ENCODE data around the gene CHST3.

Gene CHST3

DNA sequence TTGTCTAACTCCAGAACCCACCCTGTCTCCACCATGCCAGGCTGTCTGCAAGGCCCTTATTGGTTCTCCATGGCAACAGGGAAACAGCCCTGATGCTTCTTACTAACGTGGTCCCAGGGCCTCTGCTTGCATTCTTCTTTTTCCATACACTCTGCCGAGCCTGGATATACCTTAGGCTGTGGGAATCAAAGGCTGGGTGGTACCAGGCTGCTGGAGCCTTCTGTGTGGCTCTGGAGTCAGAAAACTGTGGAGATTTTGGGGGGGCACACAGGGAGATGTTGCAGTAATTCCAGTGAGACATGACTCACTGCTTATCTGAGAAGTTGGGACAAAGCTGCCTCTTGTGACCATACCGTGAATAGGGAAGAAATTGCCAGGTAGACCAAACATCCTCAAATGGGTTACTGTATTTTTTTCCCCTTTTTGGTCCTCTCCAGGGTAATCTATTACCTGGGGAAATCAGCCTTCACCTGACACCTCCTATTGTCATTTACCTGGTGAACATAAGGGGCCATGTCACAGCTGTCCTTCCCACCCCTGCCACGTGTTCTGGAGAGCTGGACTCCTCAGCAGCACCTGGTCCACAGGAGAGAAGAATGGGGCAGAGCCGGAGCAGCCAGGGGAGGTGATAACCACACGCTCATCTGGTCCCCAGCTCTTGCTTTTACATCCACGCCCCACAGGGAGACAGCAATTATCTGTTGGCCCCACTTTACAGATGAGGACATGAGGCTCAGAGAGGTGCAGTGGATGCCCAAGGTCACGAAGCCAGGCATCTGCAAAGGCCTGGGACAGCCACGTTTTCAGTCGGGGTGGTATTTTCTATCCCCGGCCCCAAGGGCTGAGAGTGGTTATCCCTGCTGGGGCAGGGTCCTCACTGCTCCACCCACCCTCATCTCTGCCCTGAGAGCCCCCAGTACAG is 4.6 kb downstream of the CHST3 start:
- no peak overlapping the region for H3K9ac ChIP-seq (ENCODE audit: low read length)
- H3K79me2 ChIP-seq (ENCODE audit: insufficient read depth, low read length): no peaks in the 10 kb centered on the region
- H3F3A ChIP-seq (ENCODE audit: insufficient read depth): no peaks in the 10 kb centered on the region
- no peak overlapping the region for H2AFZ ChIP-seq (ENCODE audit: low read depth, low read length, severe bottlenecking)
- H3K27me3 ChIP-seq (ENCODE audit: low read length): no peaks in the 10 kb centered on the region
- no peak overlapping the region for H3K4me3 ChIP-seq (ENCODE audit: insufficient read depth, low read length, poor library complexity, severe bottlenecking)
- no peak overlapping the region for H3K4me2 ChIP-seq (ENCODE audit: low read depth, low read length, poor library complexity, severe bottlenecking)
- no peaks in the 10 kb centered on the region for H3K36me3 ChIP-seq (ENCODE audit: low read length)
- TF ChIP-seq CTCF (IDR thresholded peaks at IDR 0.05; ENCODE audit: insufficient read depth, low read length, poor library complexity, severe bottlenecking) (no peak), EZH2phosphoT487 (conservative IDR thresholded peaks at IDR 0.05; ENCODE audit: low read length) (no peak)
- H4K20me1 ChIP-seq (ENCODE audit: low read depth, low read length): no peaks in the 10 kb centered on the region
- H3K9me3 ChIP-seq (ENCODE audit: insufficient read depth, low read length): no peaks in the 10 kb centered on the region
- H3K27ac ChIP-seq (ENCODE audit: low read depth, low read length): no peak overlapping the region
- no peaks in the 10 kb centered on the region for H3K9me2 ChIP-seq (replicated peaks; ENCODE audit: insufficient read depth, low read length)

DNA sequence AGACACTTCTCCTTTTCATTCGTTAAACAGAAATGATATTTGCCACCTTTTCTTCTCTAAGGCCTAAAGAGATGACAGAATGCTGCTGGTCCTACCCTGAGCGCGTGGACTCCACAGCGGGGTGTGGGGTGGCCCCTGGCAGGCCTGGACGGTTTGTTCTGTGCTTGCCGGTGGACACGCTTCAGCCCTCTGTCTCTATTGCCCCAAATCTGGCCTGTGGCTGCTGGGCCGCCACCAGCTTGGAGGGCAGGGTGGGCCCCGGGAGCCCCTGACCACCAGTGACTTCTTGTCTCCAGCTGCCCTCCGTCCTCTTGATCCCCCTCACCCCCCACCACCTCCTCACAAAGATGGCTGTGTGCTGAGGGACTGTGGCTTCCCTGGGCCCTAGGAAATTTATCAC is 5.7 kb downstream of the CHST3 start:
- Histone ChIP-seq H3K79me2 (ENCODE audit: insufficient read depth, low read length) (no peaks in the 10 kb centered on the region), H3K4me3 (ENCODE audit: insufficient read depth, low read length, poor library complexity, severe bottlenecking) (no peak overlapping the region), H3K9me2 (replicated peaks; ENCODE audit: insufficient read depth, low read length) (no peaks in the 10 kb centered on the region), H3K36me3 (ENCODE audit: low read length) (no peaks in the 10 kb centered on the region), H2AFZ (ENCODE audit: low read depth, low read length, severe bottlenecking) (no peak overlapping the region), H3K27ac (ENCODE audit: low read depth, low read length) (no peak overlapping the region), H3K9me3 (ENCODE audit: insufficient read depth, low read length) (no peaks in the 10 kb centered on the region), H3K9ac (ENCODE audit: low read length) (no peak overlapping the region), H3K27me3 (ENCODE audit: low read length) (no peaks in the 10 kb centered on the region), H3F3A (ENCODE audit: insufficient read depth) (no peaks in the 10 kb centered on the region), H3K4me2 (ENCODE audit: low read depth, low read length, poor library complexity, severe bottlenecking) (no peak overlapping the region), H4K20me1 (ENCODE audit: low read depth, low read length) (no peaks in the 10 kb centered on the region)
- TF ChIP-seq CTCF (IDR thresholded peaks at IDR 0.05; ENCODE audit: insufficient read depth, low read length, poor library complexity, severe bottlenecking) (no peak), EZH2phosphoT487 (conservative IDR thresholded peaks at IDR 0.05; ENCODE audit: low read length) (no peak)

GRCh38 chr10:71970331-71970730 is 6.1 kb downstream of the CHST3 start:
- no peaks in the 10 kb centered on the region for H4K20me1 ChIP-seq (ENCODE audit: low read depth, low read length)
- no peak overlapping the region for H3K4me2 ChIP-seq (ENCODE audit: low read depth, low read length, poor library complexity, severe bottlenecking)
- H3K9me3 ChIP-seq (ENCODE audit: insufficient read depth, low read length): no peaks in the 10 kb centered on the region
- H3F3A ChIP-seq (ENCODE audit: insufficient read depth): no peaks in the 10 kb centered on the region
- H3K27me3 ChIP-seq (ENCODE audit: low read length): no peaks in the 10 kb centered on the region
- H3K79me2 ChIP-seq (ENCODE audit: insufficient read depth, low read length): no peaks in the 10 kb centered on the region
- TF ChIP-seq EZH2phosphoT487 (conservative IDR thresholded peaks at IDR 0.05; ENCODE audit: low read length) (no peak), CTCF (IDR thresholded peaks at IDR 0.05; ENCODE audit: insufficient read depth, low read length, poor library complexity, severe bottlenecking) (no peak)
- no peaks in the 10 kb centered on the region for H3K36me3 ChIP-seq (ENCODE audit: low read length)
- H3K9ac ChIP-seq (ENCODE audit: low read length): no peak overlapping the region
- no peak overlapping the region for H3K4me3 ChIP-seq (ENCODE audit: insufficient read depth, low read length, poor library complexity, severe bottlenecking)
- no peak overlapping the region for H2AFZ ChIP-seq (ENCODE audit: low read depth, low read length, severe bottlenecking)
- H3K9me2 ChIP-seq (replicated peaks; ENCODE audit: insufficient read depth, low read length): no peaks in the 10 kb centered on the region
- no peak overlapping the region for H3K27ac ChIP-seq (ENCODE audit: low read depth, low read length)
